Placental epithelial cell (primary cell): ENCODE results near the gene SLC44A2. TPM values are rescaled to one million over a fixed set of nuclear protein-coding genes. Genes with fewer than 3 reads are reported as not detected.

Experiments
- total RNA-seq: library from RNA; depleted of rRNA; stranded (reverse); fragments of >200 nt; gene quantifications from 2 replicates; pipeline ENCODE4 v1.2.3, GENCODE V29; 2012

Gene SLC44A2
- total RNA-seq = 188 and 341 TPM in 2 replicates

GRCh38 chr19:10625003-10625761 lies at the start of gene SLC44A2:
SLC44A2 (plus strand) TSS chr19:10625553; CDS start chr19:10625634, 81 bp downstream.

DNA sequence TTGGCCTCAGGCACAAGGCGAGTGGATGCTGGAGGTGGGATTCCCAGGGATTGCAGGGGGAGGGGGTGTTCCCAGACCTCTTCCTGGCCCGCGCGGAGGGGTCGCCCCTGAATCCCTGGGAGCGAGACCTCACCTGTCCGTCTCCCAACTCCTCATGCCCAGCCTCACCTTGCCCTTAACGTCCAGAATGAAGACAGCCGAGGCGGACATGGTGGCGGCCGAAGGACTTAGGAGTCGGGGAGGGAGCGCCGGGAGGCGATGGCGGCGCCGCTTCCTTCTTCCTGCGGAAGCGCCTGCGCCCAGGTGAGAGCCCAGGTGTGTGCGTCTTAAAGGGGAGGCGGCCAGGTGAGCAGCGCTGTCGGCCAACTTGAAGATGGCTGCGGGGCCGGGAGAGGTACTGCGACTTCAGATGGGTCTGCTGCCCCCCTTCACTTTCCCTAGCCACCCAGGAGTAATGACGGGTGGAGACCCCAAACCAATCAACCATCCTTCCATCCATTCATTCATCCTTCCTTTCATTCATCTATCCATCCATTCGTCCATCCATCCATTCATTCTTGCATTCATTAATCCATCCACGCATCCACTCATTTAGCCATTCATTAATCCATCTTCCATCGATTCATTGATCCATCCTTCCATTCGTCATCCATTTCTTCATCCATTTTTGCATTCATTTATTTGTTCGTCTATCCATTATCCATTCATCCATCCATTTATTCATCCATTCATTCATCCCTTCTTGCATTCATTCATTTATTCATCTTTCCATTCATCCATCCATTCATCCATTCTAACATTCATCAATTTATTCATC lies 38.1 kb upstream of the SLC44A2 start, which contains the start of gene AP1M2:
TSS of gene AP1M2 (minus strand) at position 291 of the 817 bp plus-strand sequence. CDS start at position 210, 81 bp downstream.

DNA sequence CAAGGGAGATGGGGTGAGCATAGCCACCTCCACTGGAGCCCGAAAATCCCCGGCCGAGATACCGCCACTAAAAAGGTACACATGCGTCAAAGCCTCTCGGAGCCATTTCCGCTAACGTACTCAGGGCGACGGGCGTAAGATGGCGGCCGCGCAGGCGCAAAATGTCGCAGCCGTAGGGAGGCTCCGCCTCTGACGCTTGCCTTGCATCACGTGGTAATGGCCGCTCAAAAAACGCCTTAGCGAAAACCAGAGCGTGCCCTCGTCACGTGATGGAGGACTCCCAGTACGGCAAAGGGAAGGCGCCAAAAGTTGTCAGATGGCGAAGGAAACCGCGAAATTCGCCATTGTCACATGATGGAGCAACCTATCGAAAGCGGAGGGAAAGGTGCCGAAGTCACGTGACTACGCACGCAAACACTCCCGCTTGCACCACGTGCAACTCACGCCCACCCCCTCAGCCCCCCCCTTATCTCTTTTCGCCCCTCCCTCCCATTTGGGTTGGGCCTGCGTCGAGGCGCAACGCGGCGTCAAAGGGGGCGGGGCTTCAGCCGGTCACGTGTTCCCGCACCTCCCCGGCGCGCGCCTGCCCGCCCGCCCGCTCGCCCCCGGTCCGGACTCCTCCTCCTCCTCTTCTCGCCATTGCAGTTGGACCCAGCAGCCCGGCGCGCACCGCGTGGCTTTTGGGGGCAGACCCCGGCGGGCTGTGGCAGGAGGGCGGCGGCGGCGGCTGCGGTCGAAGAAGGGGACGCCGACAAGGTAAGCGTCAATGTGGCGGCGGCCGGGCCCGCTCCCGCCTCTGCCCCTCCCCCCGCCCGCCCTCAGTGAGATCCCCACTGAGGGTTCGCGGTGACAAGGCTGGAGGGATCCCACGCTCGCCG lies 28.6 kb downstream of the SLC44A2 start, which contains the start of gene ILF3:
TSS of gene ILF3 (plus strand) at position 615 of the 878 bp plus-strand sequence. CDS start 16,260 bp downstream, outside the sequence.

Other genes with a start within 250 kb of the SLC44A2 start
- gene TYK2, start 245.0 kb upstream of the SLC44A2 start, total RNA-seq = 81.2 and 86.0 TPM in 2 replicates
- 98.9 and 126 TPM in 2 replicates for gene CDC37, start 222.0 kb upstream of the SLC44A2 start, total RNA-seq
- 0.87 and 1.6 TPM in 2 replicates for gene PDE4A, start 205.0 kb upstream of the SLC44A2 start, total RNA-seq
- 52.8 and 56.9 TPM in 2 replicates for gene KEAP1, start 122.2 kb upstream of the SLC44A2 start, total RNA-seq
- 0.39 TPM in 1 of 2 replicates, not detected in the other for gene S1PR5, start 108.1 kb upstream of the SLC44A2 start, total RNA-seq
- 17.7 and 20.9 TPM in 2 replicates for gene ATG4D, start 81.6 kb upstream of the SLC44A2 start, total RNA-seq
- gene KRI1, start 59.5 kb upstream of the SLC44A2 start, total RNA-seq = 5.5 and 5.7 TPM in 2 replicates
- 0.76 and 2.4 TPM in 2 replicates for gene CDKN2D, start 56.6 kb upstream of the SLC44A2 start, total RNA-seq
- gene AP1M2, start 38.2 kb upstream of the SLC44A2 start, total RNA-seq = 113 and 144 TPM in 2 replicates
- 92.7 and 115 TPM in 2 replicates for gene ILF3, start 28.8 kb downstream of the SLC44A2 start, total RNA-seq
- 22.1 and 23.2 TPM in 2 replicates for gene QTRT1, start 75.9 kb downstream of the SLC44A2 start, total RNA-seq
- 154 and 156 TPM in 2 replicates for gene DNM2, start 92.5 kb downstream of the SLC44A2 start, total RNA-seq
- 41.4 and 48.7 TPM in 2 replicates for gene TMED1, start 210.7 kb downstream of the SLC44A2 start, total RNA-seq
- gene C19orf38, start 222.9 kb downstream of the SLC44A2 start, total RNA-seq = 0.39 and 0.65 TPM in 2 replicates
- gene CARM1, start 246.0 kb downstream of the SLC44A2 start, total RNA-seq = 41.8 and 42.8 TPM in 2 replicates